CD14-positive monocyte (primary cell): ENCODE results near the gene PRDM1. TPM values are rescaled to one million over a fixed set of nuclear protein-coding genes. Genes with fewer than 3 reads are reported as not detected.

Source experiments
- DNase-seq, 3 donors: peaks; one replicate each; pipeline ENCODE4 v3.0.0-alpha.2; 2011 to 2022
- H2AFZ ChIP-seq: 2 replicates; pipeline ENCODE4 v1.6.0; 2012; ENCODE audit warnings: mild to moderate bottlenecking, low read depth, low read length, inconsistent platforms; ENCODE audit not compliant: insufficient read depth, poor library complexity, severe bottlenecking
- H3K27ac ChIP-seq, 2 donors: 1 replicate in 1 of 2; 2 replicates in 1 of 2; pipeline ENCODE4 v1.5.1; 2012 to 2013; ENCODE audit warnings: low read length in 2 of 2, control low read depth in 1 of 2, inconsistent platforms in 1 of 2, low read depth in 1 of 2, mild to moderate bottlenecking in 1 of 2
- H3K27me3 ChIP-seq, 2 donors: one replicate each; pipeline versions ENCODE4 v1.6.0 to v1.6.1; 2011 to 2013; ENCODE audit warnings: low read length in 2 of 2; ENCODE audit not compliant: control insufficient read depth in 2 of 2, insufficient read depth in 2 of 2
- H3K36me3 ChIP-seq, 2 donors: replicated peaks in 1 of 2; 1 replicate in 1 of 2; 2 replicates in 1 of 2; pipeline versions ENCODE4 v1.5.1 to v1.6.1; 2012 to 2013; ENCODE audit warnings: low read length in 2 of 2, control low read depth in 1 of 2, inconsistent platforms in 1 of 2, mild to moderate bottlenecking in 1 of 2; ENCODE audit not compliant: insufficient read depth in 2 of 2, control insufficient read depth in 1 of 2
- H3K4me1 ChIP-seq, 2 donors: 1 replicate in 1 of 2; 2 replicates in 1 of 2; pipeline versions ENCODE4 v1.5.1 to v1.6.1; 2012 to 2013; ENCODE audit warnings: low read length in 2 of 2, control low read depth in 1 of 2, inconsistent platforms in 1 of 2, mild to moderate bottlenecking in 1 of 2, moderate library complexity in 1 of 2; ENCODE audit not compliant: insufficient read depth in 2 of 2, control insufficient read depth in 1 of 2
- H3K4me2 ChIP-seq: replicated peaks from 2 replicates; pipeline ENCODE3; 2012; ENCODE audit warnings: low read length, moderate library complexity, mild to moderate bottlenecking; ENCODE audit not compliant: poor library complexity, severe bottlenecking; ENCODE audit errors: extremely low read depth
- H3K4me3 ChIP-seq, 3 experiments: fragments of 200-600 bp in 1 of 3; sonication (generic) in 1 of 3; replicated peaks in 1 of 3; 1 replicate in 2 of 3; 2 replicates in 1 of 3; pipeline ENCODE4 v1.5.1; 2011 to 2013; ENCODE audit warnings: low read length in 3 of 3, mild to moderate bottlenecking in 3 of 3, control low read depth in 2 of 3, low read depth in 2 of 3, inconsistent platforms in 1 of 3, moderate library complexity in 1 of 3
- H3K79me2 ChIP-seq: 2 replicates; pipeline ENCODE4 v1.6.0; 2012; ENCODE audit warnings: mild to moderate bottlenecking, control low read depth, inconsistent platforms, low read length, moderate library complexity; ENCODE audit not compliant: insufficient read depth
- H3K9ac ChIP-seq: 2 replicates; pipeline ENCODE4 v1.6.0; 2017; ENCODE audit warnings: low read length, mild to moderate bottlenecking; ENCODE audit not compliant: insufficient read depth, poor library complexity, severe bottlenecking
- H3K9me3 ChIP-seq, 2 donors: replicated peaks in 1 of 2; 1 replicate in 1 of 2; 2 replicates in 1 of 2; pipeline versions ENCODE4 v1.5.1 to v1.6.1; 2012 to 2013; ENCODE audit warnings: low read length in 2 of 2, control low read depth in 1 of 2; ENCODE audit not compliant: control insufficient read depth in 1 of 2, insufficient read depth in 1 of 2
- H4K20me1 ChIP-seq: 2 replicates; pipeline ENCODE4 v1.6.0; 2012; ENCODE audit warnings: mild to moderate bottlenecking, low read length, control low read depth, moderate library complexity; ENCODE audit not compliant: insufficient read depth
- H3K27ac Mint-ChIP-seq, 7 donors: one replicate each; pipeline ENCODE4 v1.8.0; 2020; ENCODE audit warnings: mild to moderate bottlenecking in 7 of 7, mixed read lengths in 7 of 7, moderate library complexity in 6 of 7, inconsistent platforms in 2 of 7
- H3K27me3 Mint-ChIP-seq, 3 donors: one replicate each; pipeline ENCODE4 v1.8.0; 2021 to 2022; ENCODE audit warnings: low read depth in 3 of 3, mild to moderate bottlenecking in 3 of 3, mixed read lengths in 3 of 3, moderate library complexity in 3 of 3, inconsistent platforms in 1 of 3
- H3K36me3 Mint-ChIP-seq, 2 donors: one replicate each; pipeline ENCODE4 v1.8.0; 2020; ENCODE audit warnings: mixed read lengths in 2 of 2, inconsistent platforms in 1 of 2, mild to moderate bottlenecking in 1 of 2
- H3K4me1 Mint-ChIP-seq: one replicate; pipeline ENCODE4 v1.8.0; 2020; ENCODE audit warnings: mild to moderate bottlenecking, mixed read lengths
- H3K4me3 Mint-ChIP-seq, 2 donors: one replicate each; pipeline ENCODE4 v1.8.0; 2020; ENCODE audit warnings: mild to moderate bottlenecking in 2 of 2, mixed read lengths in 2 of 2, moderate library complexity in 1 of 2
- H3K9me3 Mint-ChIP-seq, 7 donors: one replicate each; pipeline ENCODE4 v1.8.0; 2020 to 2022; ENCODE audit warnings: mixed read lengths in 7 of 7, mild to moderate bottlenecking in 6 of 7, moderate library complexity in 6 of 7, inconsistent platforms in 2 of 7
- WGBS: methylation state at CpG from one replicate; pipeline ENCODE4 v1.1.5; 2013; ENCODE audit warnings: missing lambda C conversion rate; ENCODE audit not compliant: insufficient coverage; 5-methylcytosine and 5-hydroxymethylcytosine counted together
- intact Hi-C, 2 donors: fragments of 100-400 bp; cut with micrococcal nuclease; formaldehyde crosslinking; loops; one replicate each; pipeline versions ENCODE4 v1.15.0 to v1.15.1; 2023
- polyA plus RNA-seq, 3 donors: library from polyadenylated mRNA; depleted of rRNA in 1 of 3; unstranded in 2 of 3; stranded (reverse) in 1 of 3; fragments of 300-500 nt in 2 of 3; fragments of >200 nt in 1 of 3; fragmentation: Illumina TruSeq in 2 of 3; gene quantifications; 1 replicate in 2 of 3; 2 replicates in 1 of 3; pipeline ENCODE4 v1.2.3, GENCODE V29; 2012 to 2021
- TF ChIP-seq, protein P1 (sequence below): fragments of 200-600 bp; IDR thresholded peaks from one replicate; pipeline ENCODE4 v1.8.0; 2022; ENCODE audit warnings: antibody characterized with exemption, mild to moderate bottlenecking

PRDM1 gene
- polyA plus RNA-seq, 3 donors, result 1.8 to 14.9 (median 5.2) TPM

GRCh38 chr6:106106276-106107042, 20.3 kb downstream of the PRDM1 start:
- peaks cover 38 to 42% of the 10 kb centered on the region in 2 donors for H3K36me3 Mint-ChIP-seq
- no peaks in the 10 kb centered on the region for H3K9me3 ChIP-seq
- intact Hi-C loops, result no loop called here
- no peaks in the 10 kb centered on the region for H4K20me1 ChIP-seq
- no peak overlapping the region for H3K4me3 Mint-ChIP-seq
- H2AFZ ChIP-seq, result no peak overlapping the region
- peaks cover 18 to 39% of the 10 kb centered on the region in 2 donors for H3K36me3 ChIP-seq
- H3K4me2 ChIP-seq, result no peak overlapping the region
- H3K4me3 ChIP-seq, result no peak overlapping the region
- 97% methylated on average over 9 of the region's 12 CpGs for WGBS
- H3K9me3 Mint-ChIP-seq, result peaks cover 0 to 8% (median 3%) of the 10 kb centered on the region in 7 donors
- no peak overlapping the region for H3K9ac ChIP-seq
- no peaks in the 10 kb centered on the region for H3K27me3 ChIP-seq
- peaks cover 6 to 11% of the 10 kb centered on the region in 2 donors for H3K4me1 ChIP-seq
- H3K27ac Mint-ChIP-seq, result peak overlapping the region in 1 of 7 donors; percentile 8
- peaks cover 0 to 2% (median 0%) of the 10 kb centered on the region in 3 donors for H3K27me3 Mint-ChIP-seq
- no peak for DNase-seq
- TF ChIP-seq, protein P1, sequence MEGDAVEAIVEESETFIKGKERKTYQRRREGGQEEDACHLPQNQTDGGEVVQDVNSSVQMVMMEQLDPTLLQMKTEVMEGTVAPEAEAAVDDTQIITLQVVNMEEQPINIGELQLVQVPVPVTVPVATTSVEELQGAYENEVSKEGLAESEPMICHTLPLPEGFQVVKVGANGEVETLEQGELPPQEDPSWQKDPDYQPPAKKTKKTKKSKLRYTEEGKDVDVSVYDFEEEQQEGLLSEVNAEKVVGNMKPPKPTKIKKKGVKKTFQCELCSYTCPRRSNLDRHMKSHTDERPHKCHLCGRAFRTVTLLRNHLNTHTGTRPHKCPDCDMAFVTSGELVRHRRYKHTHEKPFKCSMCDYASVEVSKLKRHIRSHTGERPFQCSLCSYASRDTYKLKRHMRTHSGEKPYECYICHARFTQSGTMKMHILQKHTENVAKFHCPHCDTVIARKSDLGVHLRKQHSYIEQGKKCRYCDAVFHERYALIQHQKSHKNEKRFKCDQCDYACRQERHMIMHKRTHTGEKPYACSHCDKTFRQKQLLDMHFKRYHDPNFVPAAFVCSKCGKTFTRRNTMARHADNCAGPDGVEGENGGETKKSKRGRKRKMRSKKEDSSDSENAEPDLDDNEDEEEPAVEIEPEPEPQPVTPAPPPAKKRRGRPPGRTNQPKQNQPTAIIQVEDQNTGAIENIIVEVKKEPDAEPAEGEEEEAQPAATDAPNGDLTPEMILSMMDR, result no peak
- H3K79me2 ChIP-seq, result no peaks in the 10 kb centered on the region
- no peak overlapping the region for H3K27ac ChIP-seq
- H3K4me1 Mint-ChIP-seq, result peaks cover 20% of the 10 kb centered on the region

DNA sequence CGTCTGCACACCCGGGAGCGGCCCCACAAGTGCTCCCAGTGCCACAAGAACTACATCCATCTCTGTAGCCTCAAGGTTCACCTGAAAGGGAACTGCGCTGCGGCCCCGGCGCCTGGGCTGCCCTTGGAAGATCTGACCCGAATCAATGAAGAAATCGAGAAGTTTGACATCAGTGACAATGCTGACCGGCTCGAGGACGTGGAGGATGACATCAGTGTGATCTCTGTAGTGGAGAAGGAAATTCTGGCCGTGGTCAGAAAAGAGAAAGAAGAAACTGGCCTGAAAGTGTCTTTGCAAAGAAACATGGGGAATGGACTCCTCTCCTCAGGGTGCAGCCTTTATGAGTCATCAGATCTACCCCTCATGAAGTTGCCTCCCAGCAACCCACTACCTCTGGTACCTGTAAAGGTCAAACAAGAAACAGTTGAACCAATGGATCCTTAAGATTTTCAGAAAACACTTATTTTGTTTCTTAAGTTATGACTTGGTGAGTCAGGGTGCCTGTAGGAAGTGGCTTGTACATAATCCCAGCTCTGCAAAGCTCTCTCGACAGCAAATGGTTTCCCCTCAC, 21.0 kb downstream of the PRDM1 start:
- Histone ChIP-seq H3K9ac (no peak overlapping the region), H3K27ac (no peak overlapping the region), H3K4me3 (no peak overlapping the region), H3K9me3 (no peaks in the 10 kb centered on the region), H3K4me2 (no peak overlapping the region), H4K20me1 (no peaks in the 10 kb centered on the region), H3K27me3 (no peaks in the 10 kb centered on the region), H2AFZ (no peak overlapping the region), H3K36me3 (peaks cover 18 to 39% of the 10 kb centered on the region in 2 donors), H3K4me1 (peaks cover 7 to 13% of the 10 kb centered on the region in 2 donors), H3K79me2 (no peaks in the 10 kb centered on the region)
- peak overlapping the region in 1 of 7 donors; percentile 8 for H3K27ac Mint-ChIP-seq
- no peak overlapping the region for H3K4me3 Mint-ChIP-seq
- no peak for DNase-seq
- intact Hi-C loops, result no loop called here
- peaks cover 24% of the 10 kb centered on the region for H3K4me1 Mint-ChIP-seq
- H3K36me3 Mint-ChIP-seq, result peaks cover 35 to 40% of the 10 kb centered on the region in 2 donors
- peaks cover 0 to 8% (median 3%) of the 10 kb centered on the region in 7 donors for H3K9me3 Mint-ChIP-seq
- TF ChIP-seq, protein P1, result no peak
- 93% methylated on average over 12 of the region's 14 CpGs for WGBS
- peaks cover 0 to 2% (median 0%) of the 10 kb centered on the region in 3 donors for H3K27me3 Mint-ChIP-seq
